ENCODE data around the gene MIER3. TPM values are rescaled to one million over a fixed set of nuclear protein-coding genes. Genes with fewer than 3 reads are reported as not detected.

Gene MIER3
- total and polyA plus RNA-seq, 9 of the 15 experiments (the other 6 are each of a cell fraction or from before 2014, with no cell fraction given): 4.1 to 29.3 (median 13.0) TPM

DNA sequence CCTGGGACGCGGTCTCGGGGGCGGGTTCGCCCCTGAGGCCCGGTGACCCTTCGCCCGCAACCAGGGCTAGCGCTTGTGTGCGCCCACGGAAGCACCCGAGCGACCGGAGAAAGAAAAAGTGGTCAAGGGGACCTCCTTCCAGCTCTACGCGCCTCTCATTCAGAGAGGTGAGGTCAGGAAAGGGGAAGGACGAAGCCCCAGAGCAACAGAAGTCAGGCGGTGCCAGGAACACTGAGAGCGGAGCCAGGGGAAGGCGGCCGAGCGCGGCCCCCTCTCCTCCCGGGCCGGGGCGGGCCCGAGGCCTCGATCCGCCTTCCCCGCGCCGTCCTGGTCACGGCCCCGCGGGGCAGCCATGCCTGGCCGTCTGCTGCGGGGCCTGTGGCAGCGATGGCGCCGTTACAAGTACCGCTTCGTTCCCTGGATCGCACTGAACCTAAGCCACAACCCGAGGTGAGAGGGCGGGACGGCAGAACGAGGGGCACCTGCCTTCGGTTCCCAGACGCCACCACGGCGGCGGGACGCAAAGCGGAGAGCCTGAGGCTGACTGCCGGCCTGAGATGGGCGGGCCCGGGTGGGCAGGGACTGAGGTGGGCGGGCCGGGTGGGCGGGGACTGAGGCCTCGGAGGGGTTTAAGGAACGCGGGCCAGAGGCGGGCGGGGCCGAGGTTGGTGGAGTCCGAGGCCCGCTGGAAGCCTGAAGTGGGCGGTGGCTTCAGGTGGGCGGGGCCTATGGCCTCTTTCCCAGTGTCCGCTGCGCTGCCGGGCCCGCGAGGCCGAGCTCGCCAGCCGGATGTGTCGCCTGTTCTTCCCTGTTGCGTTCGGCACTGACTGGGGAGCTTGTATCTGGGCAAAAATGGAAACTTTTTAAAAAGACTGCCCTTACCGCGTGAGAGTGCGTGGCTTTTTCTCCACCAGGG, 42.4 kb downstream of the MIER3 start, which contains the start of gene SETD9:
TSS of gene SETD9 (plus strand) at position 303 of the 916 bp plus-strand sequence. CDS start at position 353, 50 bp downstream.
- Histone ChIP-seq H3K4me1 (replicated peaks in 1 of 2; ENCODE audit: control insufficient read depth in 2 of 2, insufficient read depth in 2 of 2, low read length in 2 of 2) (peaks cover 0 to 7% of the 10 kb centered on the region in 2 experiments; a peak in 3 of 5 replicates), H3K9ac (ENCODE audit: insufficient read depth in 1 of 2, low read depth in 2 of 2, low read length in 2 of 2) (peak within 1 kb of the TSS; percentile 97 to 98), H2AFZ (ENCODE audit: low read depth, low read length) (peak within 1 kb of the TSS; percentile 98), H3K4me2 (ENCODE audit: insufficient read depth, low read length) (peak within 1 kb of the TSS; percentile 97), H3K79me2 (ENCODE audit: control insufficient read depth, insufficient read depth, low read length) (peaks cover 14% of the 10 kb centered on the region; the same call in 2 of the 3 replicates), H3K27me3 (ENCODE audit: control insufficient read depth in 2 of 2, insufficient read depth in 2 of 2, low read length in 2 of 2) (no peaks in the 10 kb centered on the region), H4K20me1 (replicated peaks; ENCODE audit: control insufficient read depth, insufficient read depth, low read length) (no peaks in the 10 kb centered on the region), H3K9me3 (replicated peaks; ENCODE audit: control insufficient read depth, insufficient read depth, low read depth, low read length) (no peaks in the 10 kb centered on the region), H3K9me1 (ENCODE audit: control insufficient read depth, insufficient read depth, low read length) (no peaks in the 10 kb centered on the region), H3K36me3 (ENCODE audit: control insufficient read depth, insufficient read depth, low read length) (peaks cover 5% of the 10 kb centered on the region; the same call in 2 of the 3 replicates), H3K27ac (ENCODE audit: extremely low read depth, low read depth, low read length) (peak within 1 kb of the TSS; percentile 97), H3K4me3 (peak within 1 kb of the TSS; percentile 64)
- POLR2A ChIA-PET: interaction anchor here (0.6 to 2.8 kb wide), 20 partner anchors 10 to 310 kb away, joined by 3 to 21 read pairs (median 4); no protein-coding TSS in a partner anchor
- TSS peak; percentile 68 for BruUV-seq (replicated peaks)
- peak; percentile 96 to 98 (median 97) for DNase-seq (ENCODE audit: extremely low read depth in 1 of 4, low spot score in 3 of 4)
- under 1% methylated on average over 48 of the region's 84 CpGs for WGBS (ENCODE audit: insufficient coverage, low coverage, missing lambda C conversion rate)
- intact Hi-C loops (cut with micrococcal nuclease): loop anchor here (5.0 to 10.0 kb wide), 3 partner anchors 43 to 92 kb away; partner anchors contain the start of genes MAP3K1 and MIER3
- peak; percentile 78 for FAIRE-seq
- CTCF ChIA-PET (ENCODE audit: low intra/inter-chr PET ratio): no interaction called here
- in situ Hi-C loops (cut with MboI): no loop called here
- ATAC-seq: peak; percentile 92
- TF ChIP-seq, protein P1, sequence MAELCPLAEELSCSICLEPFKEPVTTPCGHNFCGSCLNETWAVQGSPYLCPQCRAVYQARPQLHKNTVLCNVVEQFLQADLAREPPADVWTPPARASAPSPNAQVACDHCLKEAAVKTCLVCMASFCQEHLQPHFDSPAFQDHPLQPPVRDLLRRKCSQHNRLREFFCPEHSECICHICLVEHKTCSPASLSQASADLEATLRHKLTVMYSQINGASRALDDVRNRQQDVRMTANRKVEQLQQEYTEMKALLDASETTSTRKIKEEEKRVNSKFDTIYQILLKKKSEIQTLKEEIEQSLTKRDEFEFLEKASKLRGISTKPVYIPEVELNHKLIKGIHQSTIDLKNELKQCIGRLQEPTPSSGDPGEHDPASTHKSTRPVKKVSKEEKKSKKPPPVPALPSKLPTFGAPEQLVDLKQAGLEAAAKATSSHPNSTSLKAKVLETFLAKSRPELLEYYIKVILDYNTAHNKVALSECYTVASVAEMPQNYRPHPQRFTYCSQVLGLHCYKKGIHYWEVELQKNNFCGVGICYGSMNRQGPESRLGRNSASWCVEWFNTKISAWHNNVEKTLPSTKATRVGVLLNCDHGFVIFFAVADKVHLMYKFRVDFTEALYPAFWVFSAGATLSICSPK (IDR thresholded peaks at IDR 0.05; ENCODE audit: borderline replicate concordance): no peak
- no peak for TF ChIP-seq ZNF431 (CRISPR knock-in tag; IDR thresholded peaks at IDR 0.05)
- no peak for TF ChIP-seq ZNF253 (CRISPR knock-in tag; conservative IDR thresholded peaks at IDR 0.05)
- peak; percentile 92 for TF ChIP-seq POLR2G (IDR thresholded peaks at IDR 0.05; ENCODE audit: low read depth, low read length)
- TF ChIP-seq MYNN (IDR thresholded peaks at IDR 0.05): no peak
- TF ChIP-seq MYNN (CRISPR knock-in tag; IDR thresholded peaks at IDR 0.05): no peak
- TF ChIP-seq CBX3 (IDR thresholded peaks at IDR 0.05; ENCODE audit: borderline replicate concordance in 1 of 2, low read length in 2 of 2): no peak
- no peak for TF ChIP-seq PTTG1 (tag; IDR thresholded peaks at IDR 0.05; ENCODE audit: low read depth)
- TF ChIP-seq, protein P2, sequence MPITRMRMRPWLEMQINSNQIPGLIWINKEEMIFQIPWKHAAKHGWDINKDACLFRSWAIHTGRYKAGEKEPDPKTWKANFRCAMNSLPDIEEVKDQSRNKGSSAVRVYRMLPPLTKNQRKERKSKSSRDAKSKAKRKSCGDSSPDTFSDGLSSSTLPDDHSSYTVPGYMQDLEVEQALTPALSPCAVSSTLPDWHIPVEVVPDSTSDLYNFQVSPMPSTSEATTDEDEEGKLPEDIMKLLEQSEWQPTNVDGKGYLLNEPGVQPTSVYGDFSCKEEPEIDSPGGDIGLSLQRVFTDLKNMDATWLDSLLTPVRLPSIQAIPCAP (CRISPR knock-in tag; IDR thresholded peaks at IDR 0.05; ENCODE audit: borderline replicate concordance): no peak
- TF ChIP-seq ZNF184 (CRISPR knock-in tag; IDR thresholded peaks at IDR 0.05): no peak
- peak; percentile 66; the same call in 1 of the 2 replicates for TF ChIP-seq ZNF263 (CRISPR knock-in tag; IDR thresholded peaks at IDR 0.05; ENCODE audit: borderline replicate concordance)
- TF ChIP-seq TRIM24 (IDR thresholded peaks at IDR 0.05): peak in 1 of 2 experiments; percentile 44; a peak in 1 of 4 replicates
- TF ChIP-seq ZFP1 (CRISPR knock-in tag; IDR thresholded peaks at IDR 0.05): no peak
- no peak for TF ChIP-seq SNRNP70 (optimal IDR thresholded peaks at IDR 0.05; ENCODE audit: low read depth, low read length)
- TF ChIP-seq, protein P3, sequence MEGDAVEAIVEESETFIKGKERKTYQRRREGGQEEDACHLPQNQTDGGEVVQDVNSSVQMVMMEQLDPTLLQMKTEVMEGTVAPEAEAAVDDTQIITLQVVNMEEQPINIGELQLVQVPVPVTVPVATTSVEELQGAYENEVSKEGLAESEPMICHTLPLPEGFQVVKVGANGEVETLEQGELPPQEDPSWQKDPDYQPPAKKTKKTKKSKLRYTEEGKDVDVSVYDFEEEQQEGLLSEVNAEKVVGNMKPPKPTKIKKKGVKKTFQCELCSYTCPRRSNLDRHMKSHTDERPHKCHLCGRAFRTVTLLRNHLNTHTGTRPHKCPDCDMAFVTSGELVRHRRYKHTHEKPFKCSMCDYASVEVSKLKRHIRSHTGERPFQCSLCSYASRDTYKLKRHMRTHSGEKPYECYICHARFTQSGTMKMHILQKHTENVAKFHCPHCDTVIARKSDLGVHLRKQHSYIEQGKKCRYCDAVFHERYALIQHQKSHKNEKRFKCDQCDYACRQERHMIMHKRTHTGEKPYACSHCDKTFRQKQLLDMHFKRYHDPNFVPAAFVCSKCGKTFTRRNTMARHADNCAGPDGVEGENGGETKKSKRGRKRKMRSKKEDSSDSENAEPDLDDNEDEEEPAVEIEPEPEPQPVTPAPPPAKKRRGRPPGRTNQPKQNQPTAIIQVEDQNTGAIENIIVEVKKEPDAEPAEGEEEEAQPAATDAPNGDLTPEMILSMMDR (IDR thresholded peaks at IDR 0.05 in 2 of 3, conservative IDR thresholded peaks at IDR 0.05 in 1 of 3; ENCODE audit: insufficient read depth in 2 of 3, low read depth in 1 of 3, low read length in 3 of 3): no peak
- TF ChIP-seq ZNF436 (CRISPR knock-in tag; IDR thresholded peaks at IDR 0.05): no peak
- peak; percentile 94; the same call in 1 of the 2 replicates for TF ChIP-seq NFATC3 (IDR thresholded peaks at IDR 0.05)
- no peak for TF ChIP-seq ZNF445 (CRISPR knock-in tag; IDR thresholded peaks at IDR 0.05; ENCODE audit: low read depth)
